ENCODE results near the gene MORN5. TPM values are rescaled to one million over a fixed set of nuclear protein-coding genes. Genes with fewer than 3 reads are reported as not detected.

The MORN5 gene
- total RNA-seq, 2 donors from 2014 or later = not detected

- H3K27me3 Mint-ChIP-seq = peaks cover 49 to 65% of the 10 kb centered on the region in 2 donors
These were observed 54.1 kb downstream of the MORN5 start for GRCh38 chr9:122213589-122214413.

DNA sequence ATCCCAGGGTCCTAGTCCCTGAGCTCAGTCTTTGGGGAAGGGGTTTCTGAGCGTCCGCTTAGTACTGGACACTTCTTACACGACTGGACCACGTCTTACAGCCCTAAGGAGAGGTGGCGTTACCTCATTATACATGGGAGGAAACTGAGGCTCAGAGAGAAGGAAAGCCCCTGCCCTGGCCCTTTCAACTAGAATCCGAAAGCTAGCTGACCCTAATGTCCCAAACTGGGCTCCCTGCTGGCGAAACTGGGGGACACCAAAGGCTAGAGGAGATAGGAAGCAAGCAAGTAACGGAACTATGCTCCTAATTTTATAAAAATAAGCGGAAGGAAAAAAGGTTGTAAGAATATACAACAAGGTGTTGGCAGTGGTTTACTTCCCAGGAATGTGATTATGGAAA lies 54.8 kb downstream of the MORN5 start:
- no peak for ATAC-seq
- H3K4me3 Mint-ChIP-seq = peak overlapping the region; percentile 73
- no peaks in the 10 kb centered on the region for H3K36me3 Mint-ChIP-seq
- H3K4me1 Mint-ChIP-seq (ENCODE audit: low read depth in 2 of 2) = peaks cover 19 to 21% of the 10 kb centered on the region in 2 donors
- no peaks in the 10 kb centered on the region for H3K9me3 Mint-ChIP-seq
- H3K27me3 Mint-ChIP-seq = peaks cover 55 to 66% of the 10 kb centered on the region in 2 donors
- DNase-seq (ENCODE audit: low spot score) = no peak
- no peak overlapping the region for H3K27ac Mint-ChIP-seq

More at GRCh38 chr9:122213589-122214413, 54.1 kb downstream of the MORN5 start:
- Mint-ChIP-seq H3K9me3 (no peaks in the 10 kb centered on the region), H3K4me1 (ENCODE audit: low read depth in 2 of 2) (peaks cover 14 to 16% of the 10 kb centered on the region in 2 donors), H3K27ac (no peak overlapping the region), H3K36me3 (no peaks in the 10 kb centered on the region), H3K4me3 (peak overlapping the region; percentile 73)
- ATAC-seq (peak; percentile 78 to 85), DNase-seq (ENCODE audit: low spot score) (no peak)

DNA sequence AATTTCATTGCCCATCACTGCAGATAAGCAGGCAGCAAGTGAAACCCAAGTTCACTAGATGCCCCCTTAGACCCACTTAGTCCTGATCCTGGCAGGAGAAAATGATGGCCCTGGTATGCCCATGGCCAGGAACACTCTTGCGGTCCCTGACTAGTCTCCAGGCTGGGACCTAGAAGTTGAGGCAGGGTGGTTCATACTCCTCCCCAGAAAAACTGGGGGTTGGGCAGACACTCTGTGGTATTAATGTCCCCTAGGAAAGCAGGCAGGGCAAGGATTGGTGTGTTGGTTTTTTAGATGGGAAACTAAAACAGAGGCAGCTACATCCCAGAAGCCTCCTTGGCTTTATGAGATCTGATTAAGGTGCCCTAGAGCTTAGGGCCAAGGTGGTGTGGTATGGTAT lies 56.0 kb downstream of the MORN5 start:
- no peaks in the 10 kb centered on the region for H3K9me3 Mint-ChIP-seq
- H3K27me3 Mint-ChIP-seq = peaks cover 57 to 73% of the 10 kb centered on the region in 2 donors
- H3K4me1 Mint-ChIP-seq (ENCODE audit: low read depth in 2 of 2) = peaks cover 21 to 23% of the 10 kb centered on the region in 2 donors
- H3K36me3 Mint-ChIP-seq = no peaks in the 10 kb centered on the region
- ATAC-seq (no peak), DNase-seq (ENCODE audit: low spot score) (no peak)
- H3K27ac Mint-ChIP-seq = no peak overlapping the region
- no peak overlapping the region for H3K4me3 Mint-ChIP-seq

DNA sequence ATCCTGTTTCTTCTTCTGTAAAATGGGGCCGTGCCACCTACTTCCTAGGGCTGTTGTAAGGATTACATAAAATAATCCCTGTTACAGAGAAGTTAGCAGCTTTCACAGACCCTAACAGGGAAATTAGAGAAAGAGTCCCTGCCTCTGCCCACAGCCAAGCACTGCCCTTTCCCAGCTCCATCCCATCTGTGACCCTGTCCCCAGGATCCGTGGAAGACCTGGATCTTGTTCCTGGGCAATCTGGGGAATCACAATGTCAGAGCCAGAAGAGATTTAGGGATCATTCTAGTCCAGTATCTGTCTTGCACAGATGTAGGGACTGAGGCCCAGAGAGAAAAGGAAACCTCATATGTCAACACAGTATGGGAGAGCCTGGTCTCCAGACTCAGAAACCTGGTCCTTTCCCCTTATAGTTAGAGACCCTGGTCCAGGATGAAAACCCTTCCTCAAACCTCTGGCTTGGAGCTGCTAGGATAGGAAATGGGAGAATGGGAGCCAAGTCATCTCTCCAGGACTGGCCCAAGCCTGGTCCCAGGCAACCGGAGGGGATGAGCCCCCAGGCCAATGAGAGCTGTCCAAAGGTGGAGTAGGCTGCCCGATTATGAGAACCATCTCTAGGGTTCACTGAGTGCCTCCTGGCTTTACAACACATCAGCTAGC lies 56.6 kb downstream of the MORN5 start:
- ATAC-seq (no peak), DNase-seq (ENCODE audit: low spot score) (no peak)
- no peak overlapping the region for H3K4me3 Mint-ChIP-seq
- peaks cover 21 to 23% of the 10 kb centered on the region in 2 donors for H3K4me1 Mint-ChIP-seq (ENCODE audit: low read depth in 2 of 2)
- H3K9me3 Mint-ChIP-seq = no peaks in the 10 kb centered on the region
- no peaks in the 10 kb centered on the region for H3K36me3 Mint-ChIP-seq
- no peak overlapping the region for H3K27ac Mint-ChIP-seq
- peaks cover 57 to 69% of the 10 kb centered on the region in 2 donors for H3K27me3 Mint-ChIP-seq

DNA sequence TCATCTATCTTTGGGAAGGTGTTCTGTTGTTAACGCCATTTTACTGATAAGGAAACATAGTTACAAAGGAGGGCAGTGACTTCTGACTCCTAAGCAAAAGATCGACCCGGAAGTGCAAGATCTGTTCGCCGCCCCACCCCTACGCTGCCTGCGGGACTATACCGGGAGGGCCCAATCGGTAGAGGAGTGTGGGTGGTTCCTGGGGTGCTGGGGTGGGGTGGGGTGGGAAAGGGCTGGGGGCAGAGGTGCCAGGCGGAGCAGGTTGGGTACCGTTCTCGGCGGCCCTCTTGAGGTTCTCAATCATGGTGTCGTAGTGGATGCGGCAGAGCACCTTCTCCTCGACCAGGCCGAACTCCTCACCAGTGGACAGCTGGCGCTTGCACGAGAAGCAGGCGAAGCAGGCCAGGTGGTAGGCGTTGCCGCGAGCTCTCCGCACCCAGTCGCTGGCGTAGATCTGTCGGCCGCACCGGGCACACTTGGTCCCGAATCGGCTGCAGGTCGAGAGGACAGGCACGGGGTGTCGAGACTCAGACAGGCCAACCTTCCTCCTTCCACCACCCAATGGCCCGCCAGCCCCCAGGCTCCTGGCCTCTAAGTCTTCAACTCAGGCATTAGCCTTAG lies 57.2 kb downstream of the MORN5 start:
- ATAC-seq = no peak
- no peak for DNase-seq (ENCODE audit: low spot score)
- H3K9me3 Mint-ChIP-seq = no peaks in the 10 kb centered on the region
- H3K27ac Mint-ChIP-seq = no peak overlapping the region
- H3K4me3 Mint-ChIP-seq = no peak overlapping the region
- peaks cover 57 to 64% of the 10 kb centered on the region in 2 donors for H3K27me3 Mint-ChIP-seq
- H3K36me3 Mint-ChIP-seq = no peaks in the 10 kb centered on the region
- peaks cover 21 to 23% of the 10 kb centered on the region in 2 donors for H3K4me1 Mint-ChIP-seq (ENCODE audit: low read depth in 2 of 2)

DNA sequence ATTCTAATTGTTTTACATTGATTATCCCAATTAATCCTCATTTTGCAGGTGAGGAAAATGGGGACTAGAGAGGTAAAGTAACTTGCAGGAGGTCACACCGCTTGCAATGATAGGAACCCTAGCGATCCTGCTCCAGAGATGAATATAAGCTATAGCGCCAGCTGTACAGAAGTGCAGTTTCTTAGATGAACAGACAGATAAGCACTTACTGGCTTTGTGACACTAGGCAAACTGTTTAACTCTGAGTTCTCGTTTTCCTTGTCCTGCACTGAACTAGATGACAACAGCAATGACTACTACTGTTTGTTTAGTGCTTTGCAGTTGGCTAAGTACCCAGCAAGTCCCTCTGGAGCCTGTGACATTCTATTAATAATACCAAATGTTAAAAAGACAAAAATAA lies 57.9 kb downstream of the MORN5 start:
- Mint-ChIP-seq H3K27me3 (peaks cover 60 to 67% of the 10 kb centered on the region in 2 donors), H3K4me1 (ENCODE audit: low read depth in 2 of 2) (peaks cover 21 to 23% of the 10 kb centered on the region in 2 donors), H3K4me3 (no peak overlapping the region), H3K9me3 (no peaks in the 10 kb centered on the region), H3K27ac (no peak overlapping the region), H3K36me3 (no peaks in the 10 kb centered on the region)
- ATAC-seq (no peak), DNase-seq (ENCODE audit: low spot score) (no peak)

GRCh38 chr9:122218071-122218934 lies 58.6 kb downstream of the MORN5 start:
- DNase-seq (ENCODE audit: low spot score) = no peak
- H3K27me3 Mint-ChIP-seq = peaks cover 60 to 66% of the 10 kb centered on the region in 2 donors
- H3K27ac Mint-ChIP-seq = no peak overlapping the region
- no peaks in the 10 kb centered on the region for H3K9me3 Mint-ChIP-seq
- H3K4me1 Mint-ChIP-seq (ENCODE audit: low read depth in 2 of 2) = peaks cover 16 to 19% of the 10 kb centered on the region in 2 donors
- H3K4me3 Mint-ChIP-seq = no peak overlapping the region
- no peak for ATAC-seq
- H3K36me3 Mint-ChIP-seq = no peaks in the 10 kb centered on the region

DNA sequence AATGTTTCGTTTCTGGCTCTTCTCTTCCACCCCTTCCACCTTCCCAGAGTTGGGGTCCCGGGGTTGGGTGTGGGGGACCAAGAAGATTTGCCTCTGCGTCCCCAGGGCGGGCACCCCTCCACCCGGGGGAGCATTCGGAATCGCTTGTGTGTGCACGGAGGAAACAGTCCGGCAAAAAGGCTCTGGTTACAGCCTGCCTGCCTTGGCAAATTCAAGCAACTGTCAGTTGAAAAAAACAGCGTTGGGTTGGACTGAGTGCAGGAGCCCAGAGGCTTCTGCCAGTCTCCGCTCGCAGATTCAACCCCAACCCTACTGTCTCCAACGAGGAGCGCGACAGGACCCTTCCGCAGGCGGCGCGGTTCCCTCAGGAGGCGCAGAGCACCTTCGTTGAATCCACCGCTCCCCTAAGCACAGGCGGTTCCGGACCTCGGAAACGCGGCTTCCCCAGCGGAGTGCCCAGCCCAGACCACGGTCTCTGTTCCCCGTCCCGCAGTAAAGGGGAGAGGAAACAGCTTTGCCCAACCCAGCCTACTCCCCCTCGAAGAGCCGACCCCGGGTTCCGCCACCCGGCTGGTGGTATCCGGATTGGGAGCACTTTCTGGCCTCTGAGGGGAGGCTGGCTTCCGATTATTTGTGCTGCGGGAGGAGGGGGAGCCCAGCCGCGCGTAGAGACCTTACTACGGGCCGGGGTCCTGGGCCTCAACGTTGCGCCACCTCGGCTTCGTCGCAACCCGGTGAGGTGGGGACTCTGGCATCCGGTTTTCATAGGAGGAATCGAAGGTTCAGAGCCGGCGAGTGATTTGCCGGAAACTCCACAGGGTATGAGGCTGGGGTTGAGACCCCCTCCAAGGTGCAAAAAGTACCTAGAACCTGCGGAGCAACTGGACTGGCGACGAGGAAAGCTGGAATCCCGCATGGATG lies 59.5 kb downstream of the MORN5 start:
- DNase-seq (ENCODE audit: low spot score) (peak; percentile 53), ATAC-seq (peak in 1 of 2 donors; percentile 17)
- H3K27ac Mint-ChIP-seq = no peak overlapping the region
- peaks cover 16 to 19% of the 10 kb centered on the region in 2 donors for H3K4me1 Mint-ChIP-seq (ENCODE audit: low read depth in 2 of 2)
- H3K9me3 Mint-ChIP-seq = no peaks in the 10 kb centered on the region
- H3K4me3 Mint-ChIP-seq = peak overlapping the region; percentile 25
- no peaks in the 10 kb centered on the region for H3K36me3 Mint-ChIP-seq
- H3K27me3 Mint-ChIP-seq = peaks cover 62 to 65% of the 10 kb centered on the region in 2 donors

DNA sequence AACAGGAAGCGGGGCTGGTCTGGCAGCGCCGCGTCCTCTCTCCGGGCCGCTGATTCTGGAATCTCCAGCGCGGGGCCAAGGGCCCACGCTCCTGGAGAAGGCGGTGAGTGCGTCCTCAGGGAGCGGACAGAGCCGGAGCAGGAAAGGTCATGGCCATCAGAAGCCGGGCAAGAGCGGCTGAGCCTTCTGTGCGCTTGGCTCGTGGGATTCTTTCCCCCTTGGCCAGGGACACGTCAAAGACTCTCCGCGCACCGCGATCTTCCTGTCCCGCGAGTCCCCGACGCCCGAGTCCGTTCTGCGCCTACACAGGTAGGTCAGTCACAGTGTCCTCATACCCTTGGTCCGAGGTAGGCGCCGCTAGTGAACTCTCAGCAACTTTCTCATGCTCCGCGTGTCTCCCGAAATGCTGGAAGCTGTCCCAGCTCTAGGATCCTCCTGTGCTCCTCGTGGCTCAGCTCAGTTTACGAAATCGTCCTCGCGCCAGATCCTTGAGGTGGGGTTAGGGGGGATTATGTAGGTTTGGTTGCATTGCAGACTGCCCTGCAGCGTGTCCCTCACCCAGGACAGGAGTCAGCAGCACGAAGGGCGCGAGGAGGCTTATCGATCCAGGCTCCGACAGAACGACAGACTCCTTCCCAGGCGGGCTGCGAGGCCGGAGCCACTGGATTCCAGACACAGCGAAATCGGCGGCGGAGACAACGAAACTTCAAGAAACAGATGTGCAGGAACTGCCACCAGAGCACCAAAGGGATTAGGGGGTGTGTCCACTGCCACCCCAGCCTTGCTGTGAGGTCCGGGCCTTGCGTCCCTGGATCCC lies 60.4 kb downstream of the MORN5 start:
- no peak for ATAC-seq

DNA sequence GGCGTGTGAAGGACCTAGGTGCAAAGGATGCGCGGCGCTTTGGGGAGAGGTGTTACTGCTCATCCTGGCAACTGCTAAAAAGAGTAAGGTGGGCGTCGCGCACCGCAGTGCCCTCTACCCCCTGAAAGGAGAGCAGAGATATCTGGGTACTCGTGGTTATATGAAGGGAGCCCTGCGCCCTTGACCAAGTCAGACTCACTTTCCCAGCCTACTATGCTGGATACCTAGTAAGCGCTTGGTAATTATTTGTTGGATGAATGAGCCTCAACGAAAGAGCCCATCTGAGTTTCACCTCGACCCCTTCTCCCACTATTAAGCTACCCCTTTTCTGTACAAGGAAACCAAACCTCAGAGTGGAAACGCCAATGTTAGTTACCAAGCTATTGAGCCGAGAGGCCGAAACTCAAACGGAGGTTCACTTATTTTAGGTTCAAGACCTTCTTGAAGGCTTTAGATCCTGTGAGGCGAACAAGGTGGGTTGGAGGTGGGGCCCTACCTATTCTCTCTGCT lies 61.0 kb downstream of the MORN5 start:
- no peak overlapping the region for H3K4me3 Mint-ChIP-seq
- no peaks in the 10 kb centered on the region for H3K9me3 Mint-ChIP-seq
- no peak overlapping the region for H3K27ac Mint-ChIP-seq
- peak; percentile 10 for DNase-seq (ENCODE audit: low spot score)
- H3K4me1 Mint-ChIP-seq (ENCODE audit: low read depth in 2 of 2) = peaks cover 16 to 17% of the 10 kb centered on the region in 2 donors
- ATAC-seq = no peak
- H3K27me3 Mint-ChIP-seq = peaks cover 57 to 66% of the 10 kb centered on the region in 2 donors
- no peaks in the 10 kb centered on the region for H3K36me3 Mint-ChIP-seq

More for the DNA sequence above, 60.4 kb downstream of the MORN5 start:
- Mint-ChIP-seq H3K27me3 (peaks cover 64 to 66% of the 10 kb centered on the region in 2 donors), H3K9me3 (no peaks in the 10 kb centered on the region), H3K4me1 (ENCODE audit: low read depth in 2 of 2) (peaks cover 16 to 17% of the 10 kb centered on the region in 2 donors), H3K27ac (no peak overlapping the region), H3K36me3 (no peaks in the 10 kb centered on the region), H3K4me3 (no peak overlapping the region)
- peak; percentile 41 for DNase-seq (ENCODE audit: low spot score)

DNA sequence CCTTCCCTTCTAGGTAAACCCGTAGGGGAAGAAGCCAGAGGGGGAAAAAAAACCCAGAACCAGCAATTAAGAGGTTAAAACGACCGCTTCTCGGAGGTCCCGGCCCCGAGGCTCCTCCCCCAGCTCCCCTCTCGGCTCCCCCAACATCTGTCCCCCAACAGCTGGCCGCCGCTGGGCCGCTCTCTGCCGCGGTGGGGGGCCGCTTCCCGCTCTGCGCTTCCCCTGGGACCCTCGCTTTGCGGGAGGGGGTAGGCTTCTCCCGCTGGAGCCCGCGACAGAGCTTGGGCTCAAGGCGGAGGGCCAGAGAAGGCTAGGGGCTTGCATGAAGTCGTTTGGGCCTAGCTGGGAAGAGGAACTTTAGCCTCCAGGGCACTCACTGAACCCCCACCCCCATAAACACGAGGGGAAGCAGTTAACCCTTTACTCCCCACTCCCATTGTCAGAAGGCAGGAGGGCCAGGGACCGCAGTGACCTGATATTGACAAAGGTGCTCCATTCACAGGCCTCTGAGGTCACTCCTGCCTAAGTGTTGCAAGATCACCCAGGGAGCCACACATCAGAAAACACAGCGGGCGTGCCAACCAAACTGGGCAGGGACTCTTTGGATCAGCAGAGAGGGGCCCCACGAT lies 61.6 kb downstream of the MORN5 start:
- ATAC-seq (no peak), DNase-seq (ENCODE audit: low spot score) (no peak)
- Mint-ChIP-seq H3K27me3 (peaks cover 52 to 61% of the 10 kb centered on the region in 2 donors), H3K4me1 (ENCODE audit: low read depth in 2 of 2) (peaks cover 16 to 17% of the 10 kb centered on the region in 2 donors), H3K4me3 (no peak overlapping the region), H3K9me3 (no peaks in the 10 kb centered on the region), H3K27ac (no peak overlapping the region), H3K36me3 (no peaks in the 10 kb centered on the region)
